ENCODE measurements around the gene ALLC. TPM values are rescaled to one million over a fixed set of nuclear protein-coding genes. Genes with fewer than 3 reads are reported as not detected.

The ALLC gene
- total RNA-seq, 1 donor from 2014 or later: not detected

- H3K9me3 Mint-ChIP-seq (ENCODE audit: unreplicated experiment): peaks cover 12% of the 10 kb centered on the region
- DNase-seq: peak; percentile 75
- H3K36me3 Mint-ChIP-seq (ENCODE audit: unreplicated experiment): no peaks in the 10 kb centered on the region
- peaks cover 10% of the 10 kb centered on the region for H3K27me3 Mint-ChIP-seq (ENCODE audit: unreplicated experiment)
- peak overlapping the region; percentile 73 for H3K4me3 Mint-ChIP-seq (ENCODE audit: unreplicated experiment)
- TF ChIP-seq CTCF (IDR thresholded peaks at IDR 0.05; ENCODE audit: partially characterized antibody, unreplicated experiment): no peak
- H3K27ac Mint-ChIP-seq (ENCODE audit: unreplicated experiment): peak overlapping the region; percentile 96
- H3K4me1 Mint-ChIP-seq (ENCODE audit: low read depth, unreplicated experiment): peaks cover 20% of the 10 kb centered on the region
Measured at GRCh38 chr2:3651691-3652648, 6.0 kb upstream of the ALLC start.

- H3K4me3 Mint-ChIP-seq (ENCODE audit: unreplicated experiment): no peak overlapping the region
- no peaks in the 10 kb centered on the region for H3K36me3 Mint-ChIP-seq (ENCODE audit: unreplicated experiment)
- H3K27me3 Mint-ChIP-seq (ENCODE audit: unreplicated experiment): peaks cover 9% of the 10 kb centered on the region
- peaks cover 23% of the 10 kb centered on the region for H3K4me1 Mint-ChIP-seq (ENCODE audit: low read depth, unreplicated experiment)
- DNase-seq: no peak
- peaks cover 12% of the 10 kb centered on the region for H3K9me3 Mint-ChIP-seq (ENCODE audit: unreplicated experiment)
- no peak for TF ChIP-seq CTCF (IDR thresholded peaks at IDR 0.05; ENCODE audit: partially characterized antibody, unreplicated experiment)
- no peak overlapping the region for H3K27ac Mint-ChIP-seq (ENCODE audit: unreplicated experiment)
Measured at GRCh38 chr2:3652896-3653625, 4.9 kb upstream of the ALLC start.

- Mint-ChIP-seq H3K27ac (ENCODE audit: unreplicated experiment) (no peak overlapping the region), H3K27me3 (ENCODE audit: unreplicated experiment) (peaks cover 8% of the 10 kb centered on the region), H3K4me3 (ENCODE audit: unreplicated experiment) (no peak overlapping the region), H3K4me1 (ENCODE audit: low read depth, unreplicated experiment) (peaks cover 28% of the 10 kb centered on the region), H3K9me3 (ENCODE audit: unreplicated experiment) (peaks cover 15% of the 10 kb centered on the region), H3K36me3 (ENCODE audit: unreplicated experiment) (no peaks in the 10 kb centered on the region)
- TF ChIP-seq CTCF (IDR thresholded peaks at IDR 0.05; ENCODE audit: partially characterized antibody, unreplicated experiment): no peak
- no peak for DNase-seq
Measured at GRCh38 chr2:3654011-3654410, 4.0 kb upstream of the ALLC start.

GRCh38 chr2:3654531-3655225 lies 3.3 kb upstream of the ALLC start:
- peaks cover 21% of the 10 kb centered on the region for H3K9me3 Mint-ChIP-seq (ENCODE audit: unreplicated experiment)
- peaks cover 8% of the 10 kb centered on the region for H3K27me3 Mint-ChIP-seq (ENCODE audit: unreplicated experiment)
- H3K27ac Mint-ChIP-seq (ENCODE audit: unreplicated experiment): no peak overlapping the region
- H3K4me1 Mint-ChIP-seq (ENCODE audit: low read depth, unreplicated experiment): peaks cover 35% of the 10 kb centered on the region
- no peak for TF ChIP-seq CTCF (IDR thresholded peaks at IDR 0.05; ENCODE audit: partially characterized antibody, unreplicated experiment)
- H3K4me3 Mint-ChIP-seq (ENCODE audit: unreplicated experiment): no peak overlapping the region
- DNase-seq: no peak
- H3K36me3 Mint-ChIP-seq (ENCODE audit: unreplicated experiment): no peaks in the 10 kb centered on the region
